GF-D8 (cell line): ENCODE data around the gene DKK2.

Experiments used
- DNase-seq: peaks from one replicate; lab custom pipeline; 2025; lab: John Stamatoyannopoulos, UW

DKK2 gene, protein sequence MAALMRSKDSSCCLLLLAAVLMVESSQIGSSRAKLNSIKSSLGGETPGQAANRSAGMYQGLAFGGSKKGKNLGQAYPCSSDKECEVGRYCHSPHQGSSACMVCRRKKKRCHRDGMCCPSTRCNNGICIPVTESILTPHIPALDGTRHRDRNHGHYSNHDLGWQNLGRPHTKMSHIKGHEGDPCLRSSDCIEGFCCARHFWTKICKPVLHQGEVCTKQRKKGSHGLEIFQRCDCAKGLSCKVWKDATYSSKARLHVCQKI

DNA sequence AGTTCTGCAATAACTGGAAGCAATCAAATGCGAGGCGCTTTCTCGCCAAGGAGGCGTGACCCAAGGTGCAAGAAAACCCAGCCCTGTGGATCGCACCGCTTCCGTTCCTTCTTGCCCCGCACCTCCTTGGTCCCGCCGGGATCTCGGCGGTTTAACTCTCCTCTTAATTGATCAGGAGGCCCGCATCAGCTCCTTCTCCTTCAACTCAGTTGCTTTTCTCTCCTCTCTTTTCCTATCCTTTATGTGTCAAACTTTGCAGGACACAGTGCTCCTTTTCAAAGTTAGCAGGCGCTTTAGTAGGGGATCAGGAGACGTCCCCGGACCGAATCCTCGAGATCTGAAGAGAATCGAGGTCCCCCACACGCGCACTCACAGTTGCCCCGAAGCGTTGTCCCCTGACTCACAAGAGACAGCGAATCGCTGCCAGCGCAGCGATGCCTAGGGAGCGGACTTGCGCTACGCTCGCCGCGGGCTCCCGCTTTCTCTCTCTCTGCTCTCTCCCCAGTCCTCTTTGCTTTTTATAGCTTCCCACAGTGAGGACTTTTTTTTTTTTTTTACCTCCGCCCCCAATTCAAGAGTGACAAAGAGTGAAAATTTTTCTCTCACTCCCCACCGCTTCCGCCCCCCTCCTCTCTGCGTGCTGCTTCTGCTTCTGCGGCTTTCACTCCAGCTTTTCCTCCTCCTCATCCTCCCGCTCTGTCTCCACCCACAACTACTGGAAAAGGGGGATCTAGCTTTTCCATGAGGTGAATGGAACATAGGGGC lies at the start of gene DKK2:
TSS of gene DKK2 (minus strand) at position 495 of the 765 bp plus-strand sequence. CDS start 722 bp downstream, outside the sequence.
- no peak for DNase-seq

DNA sequence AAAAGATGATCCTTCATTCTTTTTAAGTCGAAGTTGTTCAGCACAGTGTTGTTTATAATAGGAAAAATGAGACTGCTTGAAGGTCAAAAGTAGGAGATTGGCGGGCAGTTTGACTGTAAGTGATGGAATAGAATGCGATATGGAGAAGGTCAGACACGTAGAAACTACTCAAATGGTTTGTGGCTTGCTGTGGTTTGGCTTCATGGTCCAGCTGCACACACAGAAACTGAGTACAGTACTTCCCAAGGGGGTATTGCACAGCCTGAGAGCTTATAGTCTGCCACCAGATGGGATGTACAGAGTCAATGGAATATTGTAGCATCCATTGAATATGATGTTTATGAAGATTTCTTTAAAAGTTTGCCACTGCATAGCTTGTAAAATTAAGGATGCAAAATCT lies 41.1 kb upstream of the DKK2 start:
- no peak for DNase-seq

DNA sequence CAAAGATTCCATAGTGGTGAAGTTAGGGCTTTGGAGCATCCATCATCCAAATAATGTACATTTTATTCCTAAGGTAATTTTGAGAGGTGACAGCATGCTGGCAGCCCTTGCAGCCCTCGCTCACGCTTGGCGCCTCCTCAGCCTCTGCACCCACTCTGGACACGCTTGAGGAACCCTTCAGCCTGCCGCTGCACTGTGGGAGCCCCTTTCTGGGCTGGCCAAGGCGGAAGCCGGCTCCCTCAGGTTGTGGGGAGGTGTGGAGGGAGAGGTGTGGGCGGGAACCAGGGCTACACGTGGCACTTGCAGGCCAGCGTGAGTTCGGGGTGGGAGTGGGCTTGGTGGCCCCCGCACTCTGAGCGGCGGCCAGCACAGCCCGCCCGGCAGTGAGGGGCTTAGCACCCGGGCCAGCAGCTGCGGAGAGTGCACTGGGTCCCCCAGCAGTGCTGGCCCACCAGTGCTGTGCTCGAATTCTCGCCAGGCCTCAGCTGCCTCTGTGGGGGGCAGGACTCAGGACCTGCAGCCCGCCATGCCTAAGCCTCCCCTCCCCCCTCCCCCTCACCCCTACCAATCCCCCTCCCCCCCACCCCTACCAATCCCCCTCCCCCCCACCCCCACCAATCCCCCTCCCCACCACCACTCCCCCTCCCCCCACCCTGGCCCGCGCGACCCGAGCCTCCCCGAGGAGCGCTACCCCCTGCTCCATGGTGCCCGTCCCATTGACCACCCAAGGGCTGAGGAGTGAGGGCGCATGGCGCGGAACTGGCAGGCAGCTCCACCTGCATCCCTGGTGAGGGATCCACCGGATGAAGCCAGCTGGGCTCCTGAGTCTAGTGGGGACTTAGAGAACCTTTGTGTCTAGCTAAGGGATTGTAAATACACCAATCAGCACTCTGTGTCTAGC lies 37.0 kb upstream of the DKK2 start:
- DNase-seq = no peak

DNA sequence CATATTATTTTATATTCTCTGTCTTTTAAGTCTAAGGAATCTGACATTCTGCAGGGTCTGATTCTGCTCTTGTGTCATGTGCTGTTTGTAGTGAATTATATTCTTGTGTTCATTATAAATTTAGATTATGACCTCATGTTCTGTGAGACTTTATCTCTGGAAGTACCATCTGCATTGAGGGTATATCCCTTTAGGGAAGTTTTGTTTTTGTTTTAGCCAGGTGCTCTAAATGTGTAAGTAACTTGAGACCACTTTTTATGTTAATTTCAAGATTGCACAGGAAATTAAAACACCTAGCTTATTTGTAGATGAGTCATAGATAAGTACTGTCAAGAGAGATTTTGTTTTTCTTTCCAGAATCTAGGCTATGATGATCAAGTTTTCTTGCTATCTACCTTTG lies 35.0 kb upstream of the DKK2 start:
- no peak for DNase-seq

DNA sequence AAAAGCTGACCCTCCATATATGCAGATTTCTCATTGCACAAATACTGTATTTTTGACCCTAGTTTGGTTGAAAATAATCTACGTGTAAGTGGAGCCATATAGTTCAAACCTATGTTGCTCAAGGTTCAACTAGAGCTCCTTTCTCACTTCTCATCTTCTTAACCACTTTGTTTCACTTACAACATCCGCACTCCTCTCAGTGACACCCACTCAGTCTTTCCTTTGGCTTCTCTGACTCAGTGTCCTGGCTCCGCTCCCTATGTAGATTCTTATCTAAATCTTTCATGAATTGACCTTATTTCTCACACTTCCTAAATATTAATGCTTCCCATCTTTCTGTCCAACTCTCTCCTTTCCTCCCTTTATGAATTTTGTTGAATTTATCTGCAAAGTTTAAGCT lies 32.9 kb upstream of the DKK2 start:
- no peak for DNase-seq

DNA sequence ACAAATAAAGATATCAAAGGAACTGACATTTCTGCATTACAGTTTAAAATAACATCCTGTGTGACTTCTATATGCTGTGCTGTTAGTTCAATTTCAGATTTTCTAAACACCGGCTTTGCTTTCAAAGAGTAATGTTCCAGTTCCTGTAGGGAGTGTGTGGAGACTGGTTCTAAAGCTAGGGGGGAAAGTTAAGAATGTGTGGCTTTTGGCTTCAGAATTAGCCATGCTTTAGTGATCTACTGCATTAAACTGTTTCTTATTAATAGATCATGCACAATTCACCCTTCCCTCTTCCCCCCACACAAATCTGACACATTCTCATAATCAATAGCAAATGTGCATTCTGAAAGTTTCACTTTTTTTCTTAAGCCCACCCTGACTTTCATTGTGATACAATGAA lies 32.0 kb upstream of the DKK2 start:
- DNase-seq = no peak

DNA sequence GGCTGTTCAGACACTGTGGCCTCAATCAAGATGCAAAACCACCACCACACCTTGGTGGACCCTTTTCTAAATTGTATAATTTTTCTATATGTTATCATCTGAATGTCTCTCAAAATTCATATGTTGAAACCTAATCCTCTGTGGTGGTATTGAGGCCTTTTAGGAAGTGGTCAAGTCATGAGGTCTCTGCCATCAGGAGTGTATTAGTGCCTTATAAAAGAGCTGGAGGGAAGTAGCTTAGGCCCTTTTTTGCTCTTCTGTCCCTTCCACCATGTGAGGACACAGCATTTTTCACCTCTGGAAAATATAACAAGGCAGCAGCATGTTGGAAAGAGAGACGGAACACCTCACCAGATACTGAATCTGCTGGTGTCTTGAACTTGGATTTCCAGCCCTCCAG lies 30.5 kb upstream of the DKK2 start:
- DNase-seq = no peak

DNA sequence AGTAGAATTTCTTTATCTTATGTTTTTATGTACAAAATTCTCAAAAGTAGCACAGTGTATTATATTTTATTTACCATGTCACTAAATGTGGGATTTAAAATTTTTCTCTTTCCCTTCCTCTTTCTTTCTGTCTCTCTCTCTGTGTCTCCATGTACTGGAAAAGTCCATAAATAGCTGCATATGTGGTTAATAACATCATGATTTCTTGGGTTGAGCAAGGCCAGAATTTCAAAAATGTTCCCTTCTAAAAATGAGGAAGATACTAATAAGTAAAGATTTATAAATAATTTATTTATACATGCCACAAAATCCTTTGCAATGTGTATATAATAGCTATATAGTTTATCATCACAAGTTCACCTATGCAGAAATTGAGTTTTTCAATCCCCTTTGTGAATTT lies 29.1 kb upstream of the DKK2 start:
- DNase-seq = no peak

DNA sequence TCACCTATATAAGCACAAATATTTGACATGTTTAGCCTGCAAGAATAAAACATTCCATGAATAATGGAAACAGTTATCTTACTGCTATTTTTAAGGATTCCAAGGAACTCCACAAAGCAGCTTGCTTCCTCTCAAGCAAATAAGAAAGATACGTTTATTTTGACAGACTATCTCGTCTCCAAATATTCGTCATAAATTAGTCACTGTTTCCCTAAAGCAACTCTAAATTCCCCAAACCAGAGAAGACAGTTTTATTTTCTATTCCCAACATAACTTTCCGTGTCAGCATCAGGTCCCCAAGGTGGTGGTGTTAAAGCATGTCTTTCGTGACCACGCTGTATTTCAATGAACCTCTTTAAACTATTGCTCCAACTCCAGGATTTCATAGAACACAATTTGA lies 24.3 kb upstream of the DKK2 start:
- DNase-seq = no peak

DNA sequence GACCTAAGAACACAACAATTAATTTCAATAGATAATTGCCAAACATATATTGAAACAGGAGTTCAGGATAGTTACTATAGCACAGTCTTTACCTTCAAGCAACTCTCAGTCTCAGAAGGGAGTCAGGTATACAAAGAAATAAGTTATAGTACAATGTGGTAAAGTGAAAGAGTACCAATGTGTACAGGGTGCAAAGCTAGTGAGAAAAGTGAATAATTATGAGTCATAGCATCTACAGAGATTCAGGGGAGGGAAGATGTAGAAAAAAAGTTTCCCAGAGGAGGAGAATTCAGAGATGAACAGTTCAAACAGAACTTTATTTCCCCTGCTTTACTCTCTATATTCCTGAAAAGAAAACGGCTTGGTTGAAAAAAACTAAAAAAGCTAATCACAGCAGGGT lies 22.7 kb upstream of the DKK2 start:
- DNase-seq = no peak

DNA sequence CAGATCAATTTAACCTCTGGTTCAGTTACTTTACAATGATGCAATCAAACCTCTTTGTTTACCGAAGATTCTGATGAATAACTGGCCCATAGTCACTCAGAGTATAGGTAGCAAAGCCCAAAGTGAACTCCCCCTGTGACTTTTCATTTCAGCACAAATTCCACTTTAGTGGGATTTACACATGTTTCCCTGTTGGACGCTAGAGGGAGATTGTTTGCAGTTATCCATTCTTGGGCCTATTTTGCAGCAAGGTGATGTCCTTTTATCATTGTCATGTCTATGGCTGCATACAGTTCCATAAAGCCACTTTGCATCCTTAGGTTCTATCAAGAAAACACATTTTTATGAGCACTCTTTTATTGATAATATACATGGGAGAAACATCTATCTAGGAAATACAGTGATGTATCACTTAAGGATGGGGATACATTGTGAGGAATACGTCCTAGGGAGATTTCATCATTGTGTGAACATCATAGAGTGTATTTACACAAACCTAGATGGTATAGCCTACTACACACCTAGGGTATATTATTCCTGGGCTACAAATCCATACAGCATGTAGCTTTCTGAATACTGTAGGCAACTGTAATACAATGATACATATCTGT lies 14.5 kb upstream of the DKK2 start:
- DNase-seq = no peak

DNA sequence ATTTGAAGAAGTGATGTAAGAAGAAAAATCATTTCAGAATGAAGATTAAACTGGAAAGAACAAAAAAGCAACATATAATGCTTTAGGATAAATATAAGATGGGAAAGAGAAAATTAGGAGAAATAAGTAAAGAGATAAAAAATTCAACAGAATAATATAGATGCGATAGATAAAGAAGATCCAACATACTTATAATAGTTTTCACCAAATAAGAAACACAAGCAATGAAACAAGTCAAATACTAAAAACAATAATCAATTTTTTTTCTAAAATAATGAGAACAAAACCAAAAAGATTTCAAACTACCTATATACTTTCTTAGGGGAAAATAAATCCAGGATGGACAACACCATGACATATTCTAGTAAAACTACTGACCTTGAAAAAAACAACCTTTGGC lies 10.1 kb upstream of the DKK2 start:
- DNase-seq = no peak

DNA sequence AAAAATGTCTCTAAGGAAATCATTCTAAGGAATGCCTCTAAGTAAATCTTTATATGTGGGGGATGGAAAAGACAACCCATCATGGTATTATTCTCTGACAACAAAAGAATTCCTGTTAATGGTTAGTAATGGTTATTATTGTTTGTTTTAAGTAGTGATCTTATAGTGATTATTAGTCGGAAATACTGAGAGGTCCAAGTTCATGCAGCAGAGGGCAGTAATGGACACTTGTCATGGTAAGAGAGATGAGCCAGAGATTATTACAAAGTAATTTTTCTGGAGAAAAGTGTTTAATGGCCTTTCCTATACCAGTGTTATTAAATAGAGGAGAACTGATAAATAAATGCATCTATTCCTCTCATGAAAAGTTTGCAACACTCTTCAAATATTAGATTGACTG lies 8.1 kb upstream of the DKK2 start:
- DNase-seq = no peak

DNA sequence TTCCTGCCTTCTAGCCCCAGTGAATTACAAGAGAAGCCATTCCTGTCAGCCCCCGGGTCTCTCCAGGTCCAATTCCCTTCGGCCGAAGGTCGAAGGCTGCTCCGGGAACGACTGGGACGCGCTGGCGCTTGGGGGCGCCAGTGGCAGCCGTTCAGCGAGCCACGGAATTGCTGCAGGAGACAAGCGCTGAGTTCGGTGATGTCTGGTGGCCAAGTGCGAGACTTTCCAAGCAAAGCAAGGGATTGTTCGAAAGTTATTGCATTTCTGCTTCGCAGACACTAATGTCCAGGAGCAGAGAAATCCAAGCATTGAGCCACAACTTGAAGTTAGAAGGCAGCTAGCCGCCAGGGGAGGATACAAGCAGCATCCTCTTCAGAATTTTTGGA lies 1.1 kb upstream of the DKK2 start:
- DNase-seq = no peak

DNA sequence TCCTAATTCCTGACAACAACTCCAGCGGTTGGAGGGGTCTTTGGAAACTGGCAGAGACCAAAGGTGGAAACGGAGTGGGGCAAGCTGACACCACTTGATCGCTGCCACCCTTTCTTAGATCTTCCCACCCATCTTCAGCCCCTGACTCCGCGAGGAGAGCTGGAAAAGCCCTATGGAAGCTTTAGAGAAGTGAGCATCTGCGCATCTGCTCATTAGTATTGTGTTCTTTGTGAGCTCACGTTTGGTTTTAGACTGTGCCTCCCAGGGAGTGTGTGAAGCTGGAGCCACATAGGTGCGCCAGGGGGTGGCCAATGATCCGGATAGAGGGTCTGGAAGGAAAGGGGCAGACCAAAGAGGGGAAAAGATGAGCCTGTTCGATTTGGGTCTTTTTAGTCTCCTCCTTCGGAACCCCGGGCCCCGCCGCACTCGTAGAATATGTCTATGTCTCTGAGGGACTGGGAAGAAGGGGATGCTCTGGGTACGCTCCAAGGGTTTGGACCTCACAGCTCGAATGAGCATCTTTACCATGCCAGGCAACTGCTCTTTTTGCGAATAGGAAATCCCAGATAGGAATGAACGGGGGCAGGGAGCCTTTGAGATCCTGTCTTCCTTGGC lies 578 bp upstream of the DKK2 start:
- DNase-seq = no peak

DNA sequence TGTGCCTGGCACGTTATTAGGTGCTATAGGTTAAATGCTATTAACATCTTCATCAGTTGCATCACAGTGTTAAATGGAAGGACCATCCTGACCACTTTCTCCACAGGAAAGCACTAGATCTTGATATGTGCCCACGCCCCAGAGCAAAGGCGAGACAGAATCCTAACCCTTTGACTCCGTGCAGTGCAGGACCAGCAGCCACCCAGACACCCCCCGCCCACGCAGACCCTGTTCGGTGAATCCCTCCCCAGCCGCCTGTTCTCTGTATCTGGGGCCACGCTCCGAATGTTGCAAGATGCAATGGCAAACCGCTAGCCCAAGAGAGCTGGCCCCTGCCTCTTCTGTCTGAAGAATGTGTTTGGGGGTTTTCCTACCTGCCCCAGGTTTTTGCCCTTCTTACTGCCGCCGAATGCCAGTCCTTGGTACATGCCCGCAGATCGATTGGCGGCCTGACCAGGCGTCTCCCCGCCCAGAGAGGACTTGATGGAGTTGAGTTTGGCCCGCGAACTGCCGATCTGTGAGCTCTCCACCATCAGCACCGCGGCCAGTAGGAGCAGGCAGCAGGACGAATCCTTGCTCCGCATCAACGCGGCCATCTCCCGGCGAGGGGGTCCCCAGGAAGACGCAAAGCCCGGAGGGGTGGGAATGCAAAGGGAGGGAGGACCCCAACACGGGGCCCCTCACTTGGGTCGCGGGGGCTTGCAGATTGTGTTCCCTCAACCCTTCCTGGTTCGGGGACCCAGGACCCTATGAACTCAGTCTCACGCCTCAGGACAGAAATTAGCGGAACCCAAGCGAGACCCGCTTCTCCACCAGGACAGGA lies 906 bp downstream of the DKK2 start:
- no peak for DNase-seq

DNA sequence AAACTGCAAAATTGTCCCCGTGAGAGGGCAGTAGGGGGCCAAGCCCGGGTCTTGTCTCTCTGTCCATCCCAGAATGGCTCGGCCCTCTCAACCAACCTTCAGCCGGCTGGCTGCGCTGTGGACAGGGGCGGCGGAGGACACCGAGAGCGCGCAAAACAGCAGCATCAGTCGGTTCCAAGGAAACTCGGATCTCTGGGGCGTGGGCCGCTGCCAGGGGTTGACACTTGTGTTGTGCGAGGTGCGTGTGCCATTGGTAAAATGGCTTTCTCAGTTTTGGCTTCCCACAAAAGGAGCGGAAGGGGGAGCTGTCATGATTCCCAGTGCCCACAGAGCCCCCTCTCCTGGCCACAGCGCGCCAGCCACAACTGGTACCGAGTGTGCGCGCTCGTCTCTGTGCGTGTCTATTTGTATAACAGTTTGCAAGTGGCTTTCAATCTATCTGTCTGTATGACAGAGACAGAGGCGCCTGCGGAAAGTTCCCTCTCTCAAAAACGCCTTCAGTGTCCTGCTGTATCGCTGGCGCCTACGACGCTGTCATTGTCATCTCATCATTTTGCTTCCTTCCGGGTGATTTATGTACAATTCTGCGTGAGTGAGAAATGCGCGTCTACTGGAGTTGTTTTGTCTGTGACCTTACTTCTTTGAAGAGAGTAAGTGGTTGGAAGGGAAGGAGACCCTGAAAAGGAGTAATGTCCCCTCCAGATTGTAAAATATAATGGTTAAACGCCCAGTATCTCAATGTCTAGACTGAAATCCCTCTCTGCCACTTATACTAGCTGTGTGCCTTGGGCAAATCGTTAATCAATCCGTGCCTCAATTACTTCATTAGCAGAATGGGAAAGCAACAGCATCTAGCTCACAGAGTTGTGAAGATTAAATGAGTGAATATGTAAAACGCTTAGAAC lies 1.8 kb downstream of the DKK2 start:
- no peak for DNase-seq

DNA sequence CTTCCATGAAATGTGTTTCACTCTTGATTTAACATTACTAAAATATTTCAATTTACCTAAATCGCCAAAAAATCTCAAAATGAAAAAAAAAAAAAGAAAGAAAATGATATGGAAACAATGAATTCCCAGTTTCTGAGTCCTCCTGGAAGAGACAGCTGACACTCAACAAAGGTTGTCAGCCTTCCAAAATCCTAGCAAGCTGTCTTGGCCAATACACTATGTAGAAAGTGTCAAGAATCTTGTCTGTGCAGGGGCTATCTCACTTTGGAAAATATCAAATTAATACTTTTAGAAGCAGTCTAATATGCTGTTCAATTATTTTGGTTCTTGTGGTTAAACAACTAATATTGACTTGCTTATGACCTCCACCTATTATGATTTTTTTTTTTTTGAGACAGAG lies 8.7 kb downstream of the DKK2 start:
- no peak for DNase-seq

DNA sequence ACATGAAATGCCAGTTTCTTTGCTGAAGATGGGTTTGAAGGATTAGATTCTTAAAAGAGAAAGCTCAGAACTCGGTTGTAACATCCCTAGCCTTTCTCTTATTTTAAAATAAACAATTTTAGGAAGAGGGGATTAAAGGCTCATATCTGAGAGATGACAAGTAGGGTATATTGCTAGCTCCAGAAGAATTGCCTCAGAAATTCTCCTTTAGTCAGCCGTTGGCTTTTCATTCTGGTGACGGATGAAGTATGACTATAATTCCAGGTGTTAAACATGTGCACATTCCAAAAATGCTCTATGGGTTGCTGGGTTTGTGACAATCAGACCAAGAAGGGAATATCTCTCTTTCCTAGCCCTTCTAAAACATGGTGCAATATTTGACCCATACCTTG lies 17.8 kb downstream of the DKK2 start:
- DNase-seq = no peak
